CMK (cell line): ENCODE data around the gene SLC2A4.
A peak's percentile ranks its signal among the peaks of the same experiment; 100 is the strongest.

Source experiments
- DNase-seq: peaks from one replicate; pipeline ENCODE4 v3.0.0-alpha.2; 2010; ENCODE audit warnings: low read depth

Gene SLC2A4

GRCh38 chr17:7306911-7307685 is 25.6 kb downstream of the SLC2A4 start, which contains the start of gene EIF5A:
TSS of gene EIF5A (plus strand) at chr17:7307628. CDS start at chr17:7309636, 2,008 bp downstream.
- peak; percentile 93 for DNase-seq

- DNase-seq = no peak
Observed at GRCh38 chr17:7307686-7308624, 26.4 kb downstream of the SLC2A4 start.

- DNase-seq = no peak
Observed at GRCh38 chr17:7308625-7309433, 27.3 kb downstream of the SLC2A4 start.

- DNase-seq = no peak
Observed at GRCh38 chr17:7309628-7310027, 28.1 kb downstream of the SLC2A4 start.

GRCh38 chr17:7311110-7311705 is 29.7 kb downstream of the SLC2A4 start:
- no peak for DNase-seq

- no peak for DNase-seq
Observed at GRCh38 chr17:7312432-7313087, 31.0 kb downstream of the SLC2A4 start.

- no peak for DNase-seq
Observed at GRCh38 chr17:7313088-7313889, 31.8 kb downstream of the SLC2A4 start.

GRCh38 chr17:7313890-7314718 is 32.6 kb downstream of the SLC2A4 start:
- no peak for DNase-seq

GRCh38 chr17:7314719-7315569 is 33.4 kb downstream of the SLC2A4 start, which contains the start of gene GPS2:
TSS of gene GPS2 (minus strand) at chr17:7315360. CDS start at chr17:7315052, 308 bp downstream.
- no peak for DNase-seq

GRCh38 chr17:7315570-7316235 is 34.2 kb downstream of the SLC2A4 start:
- DNase-seq = no peak

GRCh38 chr17:7317161-7317803 is 35.8 kb downstream of the SLC2A4 start:
- DNase-seq = no peak

GRCh38 chr17:7318121-7318860 is 36.8 kb downstream of the SLC2A4 start:
- no peak for DNase-seq

- no peak for DNase-seq
Observed at GRCh38 chr17:7321466-7321865, 39.9 kb downstream of the SLC2A4 start.

GRCh38 chr17:7322520-7323194 is 41.1 kb downstream of the SLC2A4 start:
- no peak for DNase-seq

GRCh38 chr17:7323731-7324437 is 42.4 kb downstream of the SLC2A4 start:
- no peak for DNase-seq
